ENCODE results near the gene DYRK4. TPM values are rescaled to one million over a fixed set of nuclear protein-coding genes. Genes with fewer than 3 reads are reported as not detected.
A peak's percentile ranks its signal among the peaks of the same experiment; 100 is the strongest.

DYRK4 gene
- polyA plus RNA-seq, 3 donors: 49.8 to 54.8 (median 53.6) TPM

DNA sequence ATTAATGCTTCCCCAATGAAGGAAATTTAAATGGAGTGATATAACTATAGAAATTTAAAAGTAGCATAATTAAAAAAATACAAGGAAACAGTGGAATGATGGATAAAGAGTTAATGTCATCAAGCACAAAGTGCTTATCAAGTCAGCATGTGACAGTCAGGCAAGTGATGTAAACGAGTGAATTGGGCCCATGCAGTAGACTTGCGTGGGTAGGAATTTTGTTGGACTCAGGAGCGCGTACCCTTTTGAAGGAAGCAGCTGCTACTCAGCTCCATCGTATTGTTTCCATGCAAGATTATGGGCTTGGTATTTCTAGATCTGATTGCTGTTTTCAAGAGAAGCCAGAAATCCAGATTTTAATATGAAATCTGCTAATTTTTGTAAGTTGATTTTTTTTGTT is 4.4 kb upstream of the DYRK4 start:
- DNase-seq: no peak

DNA sequence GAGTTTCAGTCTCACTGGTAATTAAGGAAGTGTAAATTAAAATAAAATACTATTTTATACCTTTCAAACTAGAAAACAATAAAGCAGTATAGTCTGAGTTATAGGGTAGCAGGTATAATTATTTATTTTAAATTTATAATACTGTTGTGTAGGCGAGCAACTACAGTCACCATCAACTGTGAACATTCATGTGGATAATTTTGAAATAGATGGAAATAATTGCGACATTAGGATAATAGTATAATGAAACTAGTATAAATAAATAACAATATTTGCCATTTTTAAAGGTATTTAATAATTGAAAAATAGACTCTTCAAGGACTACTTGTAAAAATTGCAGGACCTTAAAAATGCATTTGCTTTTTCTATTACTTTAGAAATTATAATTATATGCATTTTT is 3.8 kb upstream of the DYRK4 start:
- no peak for DNase-seq

DNA sequence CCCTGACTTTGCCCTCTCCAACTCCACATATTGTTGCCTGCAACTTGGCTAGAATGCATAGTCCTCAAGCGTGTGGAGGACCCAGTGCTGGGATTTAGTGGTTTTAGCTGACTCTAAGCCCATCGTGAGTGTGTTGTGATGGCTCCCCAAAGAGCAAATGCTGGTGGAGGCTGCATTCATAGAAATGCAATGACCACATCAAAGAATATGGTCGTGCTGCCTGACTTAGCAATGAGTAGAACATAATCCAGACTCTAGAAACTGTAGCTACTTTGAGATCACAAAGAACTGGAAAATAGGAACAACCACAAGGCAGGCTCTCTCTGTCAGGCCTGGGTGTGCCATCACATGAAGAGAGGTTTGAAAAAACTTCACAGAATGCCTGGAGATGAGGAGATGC is 1.3 kb downstream of the DYRK4 start:
- DNase-seq: no peak

DNA sequence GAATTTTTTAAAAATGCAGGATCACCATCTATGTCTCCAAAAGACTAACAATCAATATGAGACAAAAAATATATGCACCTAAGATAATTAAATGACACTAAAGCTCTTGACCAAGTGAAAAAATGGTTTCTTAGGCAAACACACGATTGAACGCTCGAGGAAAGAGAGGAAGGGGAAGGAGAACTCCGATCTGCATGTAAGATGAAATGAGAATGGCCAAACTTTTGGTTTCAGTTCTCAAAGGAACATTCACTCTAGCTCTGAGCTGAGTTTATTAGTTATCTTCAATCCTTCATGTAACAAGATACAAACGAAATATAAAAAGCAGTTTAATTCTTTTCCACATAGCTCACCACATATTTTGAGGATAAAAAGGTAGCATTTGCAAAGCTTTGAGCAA is 2.8 kb downstream of the DYRK4 start:
- no peak for DNase-seq

DNA sequence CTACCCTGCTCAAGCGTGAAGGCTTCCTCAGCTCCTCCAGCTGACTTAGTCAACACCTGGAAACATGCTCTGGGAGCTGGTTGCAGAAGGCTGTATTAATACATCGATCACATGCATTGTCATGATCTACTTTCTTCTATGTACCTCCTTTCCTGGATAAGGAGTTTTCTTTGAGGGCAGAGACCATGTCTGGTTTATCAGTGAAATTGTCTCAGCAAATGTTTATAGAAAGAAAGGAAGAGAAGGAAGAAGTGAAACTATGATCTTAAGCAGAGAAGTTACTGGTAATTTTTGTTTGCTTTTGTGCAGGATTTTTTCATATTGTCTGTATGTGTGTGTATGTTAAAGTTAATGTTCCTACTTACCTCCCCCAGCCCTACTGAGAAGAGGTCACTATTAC is 4.5 kb downstream of the DYRK4 start:
- no peak for DNase-seq

DNA sequence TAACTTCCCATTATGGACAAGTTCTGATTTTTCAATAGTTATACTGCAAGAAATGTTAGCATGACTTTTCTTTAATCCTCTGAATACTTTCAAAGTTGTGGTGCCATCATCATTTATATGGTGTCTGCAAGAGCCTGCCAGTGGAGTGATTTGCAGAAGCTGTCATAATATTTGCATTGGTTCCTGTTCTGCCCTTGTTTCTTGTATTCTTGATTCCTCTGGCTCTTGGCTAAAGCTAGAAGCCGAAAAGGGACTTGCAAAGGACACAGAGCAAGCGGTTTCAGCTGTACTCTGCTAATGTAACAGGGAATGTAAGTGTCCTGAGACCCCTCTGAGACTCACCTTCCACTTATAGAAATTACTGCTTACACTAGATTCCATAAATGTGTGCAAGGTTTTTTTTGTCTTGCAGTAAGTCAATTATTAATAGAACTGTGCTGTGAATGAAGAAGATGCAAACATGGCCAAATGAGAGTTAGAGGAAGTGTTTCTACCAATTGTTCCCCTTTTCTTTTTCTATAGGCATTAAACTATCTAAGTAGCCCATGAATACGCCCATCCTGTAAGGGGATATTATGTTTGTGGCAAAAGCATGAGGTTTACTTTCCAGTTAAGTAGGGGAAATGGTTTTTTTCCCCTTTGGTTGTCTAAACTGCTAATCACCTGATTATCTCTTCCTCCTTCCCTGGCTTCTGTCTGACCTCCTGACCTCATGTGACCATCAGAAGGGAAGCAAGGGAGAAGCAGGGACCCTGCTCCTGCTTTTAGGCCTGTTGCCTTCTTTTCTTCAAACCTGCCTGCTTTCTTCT is 5.3 kb downstream of the DYRK4 start:
- DNase-seq: no peak

DNA sequence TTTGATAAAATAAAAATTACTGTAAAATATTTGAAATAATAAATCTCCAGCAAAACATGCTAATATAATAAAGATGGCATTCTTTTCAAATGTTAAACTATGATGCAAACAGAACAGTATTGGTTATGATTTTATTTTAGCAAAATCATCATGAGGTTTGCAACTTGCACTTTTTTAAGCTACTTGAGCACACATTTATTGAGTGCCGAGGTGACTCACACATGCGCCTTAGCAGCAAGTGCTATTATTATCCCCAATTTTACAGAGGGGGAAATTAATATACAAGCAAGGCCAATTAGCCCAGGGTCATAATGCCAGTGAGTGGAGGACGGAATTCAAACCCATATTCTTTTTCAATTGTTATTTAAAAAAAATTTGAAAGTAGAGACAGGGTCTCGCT is 7.3 kb downstream of the DYRK4 start:
- no peak for DNase-seq

DNA sequence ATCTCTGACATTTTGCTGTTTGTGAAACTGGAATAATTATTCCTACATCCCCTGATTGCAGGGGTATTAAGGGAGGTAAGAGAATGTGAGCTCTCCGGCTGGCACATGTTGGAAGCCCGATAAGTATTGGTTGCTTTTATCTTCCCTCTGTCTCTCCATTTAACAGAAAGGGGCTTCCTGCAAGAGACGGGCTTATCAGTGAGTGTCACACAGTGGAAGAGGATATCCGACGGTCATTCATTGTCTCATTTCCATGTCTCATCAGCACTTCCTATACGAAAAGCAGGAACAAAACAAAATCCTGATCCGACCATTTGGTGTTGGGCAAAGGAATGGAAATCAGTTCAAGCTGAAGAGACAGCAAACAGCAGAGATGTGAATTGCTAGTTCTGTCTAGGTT is 10.7 kb downstream of the DYRK4 start:
- no peak for DNase-seq

DNA sequence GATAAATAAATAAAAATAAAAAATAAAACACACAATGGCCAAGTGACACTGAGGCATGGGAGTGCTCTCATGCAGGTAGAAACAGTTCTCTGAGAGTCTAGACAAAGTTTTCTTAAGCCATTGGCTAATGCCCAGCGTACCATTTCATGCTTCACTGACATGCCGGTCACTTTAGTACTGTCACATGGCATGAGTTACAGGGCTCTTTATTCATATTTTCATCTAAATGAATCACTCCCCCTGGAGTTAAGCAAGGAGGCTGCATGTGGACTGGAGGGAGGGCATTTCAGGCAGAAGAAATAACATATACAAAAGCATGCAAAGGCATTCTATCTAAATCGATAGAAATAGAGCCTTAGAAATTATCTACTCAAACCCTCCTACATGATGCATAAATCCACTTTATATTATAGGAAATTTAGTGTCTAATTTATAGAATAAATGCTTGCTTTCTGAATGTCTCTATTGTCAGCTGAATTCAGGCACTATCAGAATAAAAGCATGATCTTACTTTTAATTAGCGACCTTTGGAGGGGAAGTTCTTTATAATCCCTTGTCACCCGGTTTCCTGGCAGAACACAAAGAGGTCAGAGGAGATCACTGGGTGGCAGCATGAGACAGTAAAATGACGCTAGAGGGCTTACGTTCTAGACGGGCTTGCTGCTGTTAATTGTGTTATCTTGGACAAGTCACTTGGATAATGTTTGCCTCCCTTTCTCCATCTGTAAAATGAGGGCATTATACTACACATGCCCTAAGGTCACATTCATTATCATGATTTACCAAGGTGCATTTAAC is 17.5 kb downstream of the DYRK4 start:
- DNase-seq: no peak

DNA sequence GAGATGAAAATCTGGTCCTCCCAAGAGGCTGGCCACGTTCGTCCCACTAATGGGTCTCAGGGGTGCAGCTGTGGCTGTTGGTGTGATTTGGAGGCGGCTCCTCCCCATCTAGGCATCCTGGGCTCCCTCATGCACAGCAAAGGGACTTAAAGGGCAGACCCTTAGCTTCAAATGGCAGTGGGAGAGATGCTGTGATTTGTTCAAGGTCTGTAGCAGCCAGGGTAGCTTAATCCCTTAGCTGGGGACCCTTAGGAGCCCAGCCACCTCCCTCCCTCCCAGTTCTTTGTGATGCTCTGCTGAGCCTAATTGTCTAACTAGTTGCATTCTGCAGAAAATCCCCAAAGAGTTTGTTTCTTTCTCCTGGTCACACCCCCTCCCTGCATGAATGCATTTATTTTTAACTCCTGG is 18.3 kb downstream of the DYRK4 start:
- DNase-seq: no peak

DNA sequence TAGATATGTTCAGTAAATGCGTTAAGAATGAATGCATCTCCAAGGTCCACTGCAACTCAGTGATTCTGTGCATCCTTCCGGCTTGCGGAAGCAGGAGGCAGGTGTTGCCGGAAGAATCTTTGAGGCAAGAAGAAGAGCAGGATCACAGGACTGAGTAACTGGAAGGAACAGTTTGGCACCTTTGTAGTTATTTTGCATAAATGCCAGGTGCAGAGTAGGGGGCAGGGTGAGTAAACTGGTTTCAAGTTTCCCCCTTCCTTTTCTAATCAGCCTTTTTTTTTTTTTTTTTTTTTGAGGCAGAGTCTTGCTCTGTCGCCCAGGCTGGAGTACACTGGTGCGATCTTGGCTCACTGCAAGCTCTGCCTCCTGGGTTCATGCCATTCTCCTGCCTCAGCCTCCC is 22.3 kb downstream of the DYRK4 start:
- no peak for DNase-seq

DNA sequence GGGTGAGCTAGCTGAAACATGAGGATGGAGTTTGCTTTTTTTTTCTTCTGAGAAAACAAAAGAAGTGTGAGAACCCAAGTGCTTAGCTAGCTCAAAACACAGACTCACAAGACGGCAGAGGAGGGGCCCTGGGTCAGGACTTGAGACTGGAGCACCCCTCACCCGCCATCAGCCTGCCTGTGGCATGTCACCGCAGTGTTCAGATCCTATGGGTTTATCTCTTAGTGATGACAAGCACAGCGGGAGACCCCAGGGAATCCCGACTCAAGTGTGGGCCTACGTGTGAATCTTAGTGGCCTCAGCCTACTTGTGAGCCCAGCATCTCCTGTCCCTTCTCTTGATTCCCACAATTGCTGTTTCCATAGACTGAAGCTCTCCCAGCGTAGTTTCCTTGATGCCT is 22.9 kb downstream of the DYRK4 start:
- DNase-seq: no peak

DNA sequence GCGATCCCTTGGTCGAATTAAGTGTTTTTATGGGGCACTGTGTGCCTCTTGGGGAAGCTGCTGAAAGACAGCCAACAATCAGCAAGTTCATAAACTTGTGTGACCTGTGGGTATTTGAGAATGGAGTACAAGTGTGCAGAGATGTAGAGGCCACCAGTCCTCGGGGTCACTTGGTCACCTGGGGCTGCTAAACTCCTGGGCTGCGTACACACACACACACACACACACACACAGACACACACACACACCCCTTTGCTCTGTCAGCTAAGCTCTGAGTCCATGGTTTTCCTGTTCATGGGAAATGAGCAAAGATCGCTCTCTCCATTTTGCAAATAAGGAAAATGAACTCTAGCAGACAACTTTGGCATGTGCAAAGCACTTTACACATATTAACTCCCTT is 24.5 kb downstream of the DYRK4 start:
- no peak for DNase-seq

DNA sequence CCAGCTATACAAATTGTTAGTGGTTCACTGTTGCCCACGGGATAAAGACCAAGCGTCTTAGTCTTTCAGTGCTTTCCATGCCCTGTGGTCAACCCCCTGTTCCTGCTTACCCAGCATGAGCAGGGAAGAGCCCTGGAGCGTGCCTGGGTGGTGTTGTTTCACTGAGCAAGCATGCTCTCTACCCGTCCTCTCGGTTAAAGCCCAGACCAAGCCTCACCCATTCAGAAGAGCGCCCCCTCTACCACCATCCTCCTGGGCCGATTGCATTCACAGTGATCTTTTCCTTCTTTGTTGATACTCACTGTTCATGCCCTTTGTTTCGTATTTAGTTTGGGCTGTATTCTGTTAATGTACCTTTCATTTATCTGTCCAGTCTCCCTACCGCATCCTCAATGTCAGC is 25.1 kb downstream of the DYRK4 start:
- no peak for DNase-seq

DNA sequence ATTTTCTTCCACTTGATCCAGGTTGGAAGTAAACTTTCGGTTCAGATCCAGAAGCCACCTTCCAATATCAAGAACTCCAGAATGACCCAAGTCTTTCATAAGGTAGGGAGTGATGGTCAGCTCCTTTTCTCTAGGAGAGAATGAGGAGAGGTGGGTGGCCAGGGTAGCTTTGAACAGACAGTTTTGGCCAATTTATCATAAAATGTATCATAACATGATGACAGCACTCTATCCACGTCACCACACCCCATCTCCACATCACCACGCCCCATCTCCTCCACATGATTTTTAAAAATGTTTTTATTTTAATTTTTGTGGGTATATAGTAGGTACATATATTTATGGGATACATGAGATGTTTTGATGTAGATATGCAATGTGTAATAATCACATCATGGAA is 26.9 kb downstream of the DYRK4 start:
- DNase-seq: no peak

DNA sequence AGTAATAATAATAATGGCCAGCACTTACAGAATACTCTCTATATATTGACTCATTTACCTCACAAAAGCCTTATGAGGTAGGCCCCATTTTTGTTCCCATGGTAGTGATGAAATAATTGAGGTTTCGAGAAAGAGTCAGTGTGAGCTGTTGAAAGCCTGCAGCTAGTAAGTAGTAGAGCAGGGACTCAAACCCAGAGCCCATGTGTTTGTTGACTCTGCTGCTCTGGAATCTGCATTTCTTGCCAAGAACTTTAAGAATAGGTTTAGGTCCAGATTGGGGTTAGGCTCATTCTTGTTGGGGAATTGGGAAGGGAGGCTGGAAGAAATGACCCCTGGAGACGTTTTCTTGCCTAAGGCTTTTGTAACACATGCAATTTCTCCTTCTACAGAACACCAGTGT is 27.9 kb downstream of the DYRK4 start:
- DNase-seq: no peak

DNA sequence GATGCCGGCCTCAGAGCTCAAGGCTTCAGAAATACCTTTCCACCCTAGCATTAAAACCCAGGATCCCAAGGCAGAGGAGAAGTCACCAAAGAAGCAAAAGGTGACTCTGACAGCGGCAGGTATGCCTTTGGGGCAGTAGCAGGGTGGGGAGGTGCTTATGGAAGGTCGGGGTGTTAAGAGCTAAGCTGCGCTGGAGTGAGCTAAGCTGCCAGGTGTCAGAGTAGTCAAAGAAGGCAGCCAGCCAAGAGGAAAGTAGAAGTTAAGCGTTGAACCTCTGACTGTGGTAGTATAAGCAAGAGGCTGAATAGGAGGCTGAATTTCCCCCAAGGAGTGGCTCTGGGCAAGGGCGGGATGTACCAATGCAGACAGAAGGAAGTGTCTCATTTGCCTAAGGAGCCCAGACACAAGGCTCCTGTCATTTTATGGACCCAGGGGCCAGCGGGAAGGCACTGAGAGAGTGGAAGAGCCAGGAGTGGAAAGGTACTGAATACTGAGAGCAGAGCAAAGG is 29.2 kb downstream of the DYRK4 start:
- DNase-seq: no peak

DNA sequence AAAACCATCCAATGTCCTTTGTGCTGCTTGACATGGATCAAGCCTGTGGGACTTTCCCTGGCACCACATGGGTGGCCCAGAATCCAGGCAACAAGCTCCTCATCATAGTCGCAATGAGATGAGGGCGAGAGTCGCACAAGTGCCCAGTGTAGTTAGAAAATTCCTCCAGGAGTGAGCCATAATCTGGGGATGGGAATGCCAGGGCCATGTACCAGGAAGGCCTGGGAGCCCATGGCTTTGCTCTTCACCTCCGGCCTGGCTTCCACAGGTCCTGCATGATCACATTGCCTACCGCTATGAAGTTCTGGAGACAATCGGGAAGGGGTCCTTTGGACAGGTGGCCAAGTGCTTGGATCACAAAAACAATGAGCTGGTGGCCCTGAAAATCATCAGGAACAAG is 33.9 kb downstream of the DYRK4 start:
- DNase-seq: no peak

DNA sequence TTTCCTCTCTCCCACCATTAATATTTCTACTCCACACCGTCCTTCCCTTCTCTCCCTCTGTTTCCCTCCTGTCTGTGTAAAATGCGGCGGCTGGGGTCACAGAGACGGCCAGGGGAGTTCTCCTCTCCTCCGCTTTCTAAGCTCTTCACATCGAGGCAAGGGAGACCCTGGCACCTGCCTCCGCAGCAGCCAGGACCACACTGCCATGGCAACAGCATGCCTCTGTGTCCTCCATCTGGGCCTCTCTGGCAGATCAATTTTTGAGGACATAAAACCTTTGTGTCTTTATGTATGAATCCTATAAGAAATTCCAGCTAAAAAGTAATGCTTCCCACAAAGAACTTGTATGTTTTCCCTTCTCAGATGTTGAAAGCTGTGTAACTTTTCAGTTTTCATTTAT is 41.4 kb downstream of the DYRK4 start:
- no peak for DNase-seq

DNA sequence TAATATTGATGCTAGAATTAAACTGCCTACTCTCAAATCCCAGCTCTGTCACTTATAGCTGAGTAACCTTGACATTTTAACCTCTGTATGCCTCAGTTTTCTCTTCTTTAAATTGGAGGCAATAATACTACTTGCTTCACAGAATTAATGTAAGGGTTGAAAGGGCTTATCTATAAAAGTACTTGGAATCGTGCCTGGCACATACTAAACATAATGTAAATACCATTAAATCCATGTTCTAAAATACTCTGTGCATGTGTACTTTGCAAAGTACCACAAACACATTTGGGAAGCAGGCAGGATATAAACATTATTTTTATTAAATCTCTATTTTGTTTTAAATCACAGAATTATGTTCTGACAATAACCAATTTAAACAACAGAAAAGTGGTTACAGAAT is 41.9 kb downstream of the DYRK4 start:
- DNase-seq: no peak

DNA sequence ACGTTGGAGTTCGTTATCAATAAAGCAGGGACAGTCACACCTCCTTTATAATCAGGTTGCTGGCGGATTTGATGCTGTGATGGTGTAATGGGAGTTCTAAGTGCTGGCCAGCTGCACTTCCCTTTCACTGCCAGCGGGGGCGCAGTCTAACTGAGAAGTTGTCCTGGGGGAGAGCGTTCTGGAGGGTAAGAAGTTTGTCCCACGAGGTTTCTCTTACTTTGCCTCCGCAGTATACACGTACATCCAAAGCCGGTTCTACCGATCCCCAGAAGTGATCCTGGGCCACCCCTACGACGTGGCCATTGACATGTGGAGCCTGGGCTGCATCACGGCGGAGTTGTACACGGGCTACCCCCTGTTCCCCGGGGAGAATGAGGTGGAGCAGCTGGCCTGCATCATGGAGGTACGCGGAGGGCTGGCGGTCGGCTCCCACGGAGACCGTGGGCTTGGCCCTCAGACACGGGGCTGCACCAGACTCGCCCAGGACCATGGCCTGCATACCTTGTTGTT is 42.7 kb downstream of the DYRK4 start:
- DNase-seq: peak; percentile 81

DNA sequence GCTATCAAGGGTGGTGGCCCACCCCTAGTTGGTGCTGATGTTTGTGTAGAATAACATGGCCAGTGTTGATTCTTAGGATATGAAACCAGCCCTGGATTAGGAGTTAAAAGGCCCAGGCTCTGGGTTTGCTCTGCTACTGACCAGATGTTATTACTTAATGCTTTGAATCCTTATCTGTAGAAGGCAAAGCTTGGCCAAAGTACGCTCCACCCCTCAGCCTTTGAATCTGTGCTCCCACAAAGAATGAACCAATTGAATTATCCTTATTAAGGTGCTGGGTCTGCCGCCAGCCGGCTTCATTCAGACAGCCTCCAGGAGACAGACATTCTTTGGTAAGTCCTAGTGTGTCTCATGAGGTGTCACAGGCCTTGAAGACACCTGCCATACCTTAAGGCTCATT is 45.0 kb downstream of the DYRK4 start:
- DNase-seq: no peak

DNA sequence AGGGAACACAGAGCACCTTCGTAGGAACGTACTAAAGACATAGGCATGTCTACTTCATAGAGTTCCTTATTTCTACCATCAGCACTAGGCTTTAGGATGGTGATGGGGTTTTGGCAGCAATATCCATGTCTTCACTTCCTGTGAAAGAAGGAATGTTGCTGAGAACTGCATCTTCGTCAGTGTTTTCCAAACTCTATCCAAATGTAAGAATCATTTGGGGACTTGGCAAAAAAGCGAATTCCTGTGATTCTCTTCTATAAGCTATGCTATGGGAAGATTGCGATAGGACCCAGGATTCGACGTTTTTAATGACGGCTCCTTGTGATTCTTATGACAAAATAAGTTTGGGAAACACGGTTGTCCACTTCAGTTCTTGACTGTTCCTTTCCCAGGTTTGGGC is 47.1 kb downstream of the DYRK4 start:
- DNase-seq: no peak

All from renal pelvis (tissue), 4 donors.